Midbrain (tissue), 1 donor: Measurements from ENCODE around the gene CNTF.
"Not testable (repeated sequence)": the region's sequence is repeated elsewhere in the genome, so short reads cannot be mapped to it uniquely, and the experiment has no call there.

Experiments
- DNase-seq: peaks from one replicate; lab custom pipeline; 2025; lab: John Stamatoyannopoulos, UW

CNTF gene, protein sequence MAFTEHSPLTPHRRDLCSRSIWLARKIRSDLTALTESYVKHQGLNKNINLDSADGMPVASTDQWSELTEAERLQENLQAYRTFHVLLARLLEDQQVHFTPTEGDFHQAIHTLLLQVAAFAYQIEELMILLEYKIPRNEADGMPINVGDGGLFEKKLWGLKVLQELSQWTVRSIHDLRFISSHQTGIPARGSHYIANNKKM

GRCh38 chr11:58622344-58622743 is at the start of gene CNTF:
Gene CNTF, plus strand, starts transcription at chr11:58622665. Its CDS starts 88 bp downstream, at chr11:58622753.
- no peak for DNase-seq

GRCh38 chr11:58572906-58573305 is 49.6 kb upstream of the CNTF start:
- DNase-seq = not testable (repeated sequence)

- no peak for DNase-seq
These were observed 48.9 kb upstream of the CNTF start for GRCh38 chr11:58573451-58574104.

DNA sequence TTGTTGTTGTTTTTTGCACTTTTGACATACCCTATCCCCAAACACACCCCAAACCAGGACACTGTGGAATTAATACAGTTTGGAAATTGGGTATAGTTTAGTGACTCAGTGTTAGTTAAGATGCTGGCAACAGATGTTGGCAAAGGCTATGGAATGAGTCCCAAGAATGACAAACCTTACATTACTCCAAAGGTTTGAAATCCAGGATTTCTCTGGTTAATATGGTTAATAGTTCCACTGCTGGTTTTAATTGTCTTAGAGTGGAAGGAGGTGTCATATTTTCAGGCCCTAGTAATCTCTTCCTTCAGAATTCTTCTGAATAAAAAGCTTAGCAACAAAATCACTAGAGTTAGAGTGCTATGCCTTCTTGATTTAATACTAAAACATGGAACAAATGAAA is 47.6 kb upstream of the CNTF start:
- no peak for DNase-seq

DNA sequence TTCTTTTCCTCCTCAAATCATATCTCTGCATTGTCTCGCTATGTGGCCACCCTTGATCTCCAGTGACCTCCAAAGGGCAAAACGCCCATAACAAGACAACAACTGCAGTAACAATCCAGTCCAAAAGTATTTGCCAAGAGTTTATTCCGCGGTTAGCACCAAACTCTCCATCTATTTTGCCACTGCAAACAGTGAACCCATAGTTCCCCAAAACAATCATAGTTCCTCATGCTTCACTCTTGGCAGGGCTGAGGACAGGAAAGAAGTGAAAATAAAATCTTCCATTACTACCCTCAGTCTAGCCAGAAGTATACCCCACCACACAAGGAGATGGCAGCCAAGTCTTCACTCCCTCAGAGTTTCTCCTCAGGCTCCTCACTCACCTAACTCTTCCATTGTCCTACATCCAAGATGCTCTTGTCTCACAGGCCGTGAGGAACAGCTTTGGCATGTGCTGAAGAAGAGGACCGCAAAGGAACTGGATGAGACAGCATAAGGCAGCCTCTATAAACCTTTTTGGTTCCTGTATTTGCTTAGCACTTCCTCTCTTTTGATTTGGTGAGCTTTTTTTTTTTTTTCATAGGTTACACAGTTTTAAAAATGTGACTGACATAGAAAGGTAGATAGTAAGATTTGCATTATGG is 47.0 kb upstream of the CNTF start, which contains the start of gene LPXN:
Gene LPXN, minus strand, starts transcription at position 480 of the 644 bp plus-strand sequence. Its CDS starts 84 bp downstream, at position 396.
- peak; percentile 50 for DNase-seq

DNA sequence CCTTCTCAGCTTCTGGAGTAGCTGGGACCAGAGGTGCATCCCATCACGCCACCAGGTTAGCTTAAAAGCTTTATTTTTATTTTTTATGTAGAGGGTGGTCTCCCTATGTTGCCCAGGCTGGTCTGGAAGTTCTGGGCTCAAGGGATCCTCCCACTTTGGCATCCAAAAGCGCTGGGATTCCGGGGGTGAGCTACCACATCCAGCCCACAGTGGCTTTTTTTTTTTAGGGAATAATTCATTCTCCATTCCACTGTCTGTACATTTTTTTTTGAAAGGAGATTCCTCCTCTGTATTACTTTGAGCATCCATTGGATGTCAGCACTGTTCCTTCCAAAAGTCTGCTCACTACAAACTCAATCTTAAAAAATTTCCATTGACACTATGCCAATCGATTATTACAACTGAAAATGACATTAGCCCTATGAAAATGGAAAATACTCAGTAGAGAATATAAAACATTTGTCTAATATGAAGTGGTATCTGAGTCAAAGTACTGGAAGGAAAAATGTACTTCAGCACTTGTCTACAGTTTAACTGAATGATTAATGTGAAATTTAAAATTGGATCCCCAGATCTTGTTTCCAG is 45.5 kb upstream of the CNTF start:
- DNase-seq = peak; percentile 30

GRCh38 chr11:58577555-58578135 is 44.8 kb upstream of the CNTF start:
- peak; percentile 64 for DNase-seq

DNA sequence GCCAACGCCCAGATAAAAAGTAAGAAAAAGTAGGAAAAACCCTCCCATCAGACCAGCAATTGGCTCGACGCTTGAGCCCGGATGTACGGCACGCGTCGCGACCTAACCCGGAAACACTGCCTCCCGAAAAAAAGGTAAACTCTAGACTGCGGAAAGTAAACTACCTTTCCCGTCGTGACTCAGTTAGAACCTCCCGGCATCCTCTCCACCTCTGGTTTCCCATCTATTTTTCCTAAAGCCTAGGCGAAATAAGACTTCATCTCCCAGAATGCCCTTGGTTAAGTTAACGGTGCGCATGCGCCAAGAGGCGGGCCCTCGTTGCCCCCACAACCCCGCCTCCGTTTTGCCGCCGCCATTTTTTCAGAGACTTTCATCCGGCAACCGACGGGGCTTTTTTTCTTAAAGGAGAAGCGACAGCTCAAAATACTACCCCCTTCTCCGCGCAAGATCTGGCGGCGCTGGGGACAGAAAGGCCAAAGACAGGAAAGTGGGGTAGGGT is 44.3 kb upstream of the CNTF start:
- peak; percentile 98 for DNase-seq

GRCh38 chr11:58578635-58579191 is 43.8 kb upstream of the CNTF start, which contains the start of gene ZFP91:
Gene ZFP91, plus strand, starts transcription at chr11:58579063. Its CDS starts 219 bp downstream, at chr11:58579282.
- peak; percentile 98 for DNase-seq

- DNase-seq = peak; percentile 92
These were observed 43.0 kb upstream of the CNTF start for GRCh38 chr11:58579192-58580129.

DNA sequence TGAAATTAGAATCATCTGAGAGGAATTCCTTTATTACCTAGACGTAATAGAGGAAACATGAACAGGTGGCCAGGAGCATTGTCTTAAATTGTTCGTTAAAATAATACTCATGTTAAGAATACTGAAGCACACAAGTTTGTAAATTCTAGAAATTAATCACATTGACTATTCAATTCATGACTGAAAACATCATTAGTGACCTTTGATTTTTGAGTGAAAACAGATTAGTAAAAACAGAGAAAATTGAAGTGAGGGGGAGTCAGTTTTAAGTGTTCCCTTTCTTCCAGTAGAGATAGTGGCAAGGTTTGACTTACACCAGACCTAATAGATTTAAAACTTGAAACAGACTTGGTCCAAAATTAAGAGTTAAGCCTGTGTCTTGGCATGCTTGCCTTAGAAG is 42.2 kb upstream of the CNTF start:
- no peak for DNase-seq

DNA sequence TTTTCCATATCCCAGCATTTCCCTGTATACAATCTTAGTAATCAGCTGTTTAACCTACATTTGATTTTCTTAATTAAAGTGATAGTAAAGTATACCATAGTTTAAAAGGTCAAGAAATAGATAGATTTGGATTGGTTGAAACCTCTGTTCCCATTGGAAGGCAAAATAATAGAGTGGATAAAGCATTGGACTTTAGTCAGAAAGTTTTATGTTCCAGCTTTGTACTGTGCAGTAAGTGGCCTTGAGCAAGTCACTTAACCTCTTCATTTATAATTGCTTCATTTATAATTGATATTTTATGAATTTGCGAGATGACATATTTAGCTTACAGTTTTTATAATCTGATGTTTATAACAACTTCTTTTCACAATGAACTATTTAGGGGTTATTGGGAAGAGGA is 40.0 kb upstream of the CNTF start:
- no peak for DNase-seq

GRCh38 chr11:58586998-58587397 is 35.5 kb upstream of the CNTF start:
- DNase-seq = no peak

DNA sequence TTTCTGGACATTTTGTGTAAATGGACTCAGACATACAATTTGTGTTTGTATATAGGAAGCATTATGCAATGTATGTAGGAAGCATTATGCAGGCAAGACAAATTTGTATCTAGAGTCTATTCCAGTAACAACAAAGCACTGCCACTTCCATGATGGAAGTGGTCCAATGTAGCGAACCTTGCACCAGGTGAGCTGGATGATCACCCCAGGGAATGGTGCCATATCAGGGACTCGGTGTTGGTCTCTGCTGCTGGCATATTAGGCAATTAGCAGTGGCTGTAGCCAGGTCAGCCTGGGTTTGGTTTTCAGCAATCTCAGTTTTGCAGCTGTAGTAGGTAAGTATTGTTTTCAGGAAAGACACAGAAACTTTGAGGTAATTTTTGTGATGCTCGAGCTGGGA is 30.8 kb upstream of the CNTF start:
- no peak for DNase-seq

DNA sequence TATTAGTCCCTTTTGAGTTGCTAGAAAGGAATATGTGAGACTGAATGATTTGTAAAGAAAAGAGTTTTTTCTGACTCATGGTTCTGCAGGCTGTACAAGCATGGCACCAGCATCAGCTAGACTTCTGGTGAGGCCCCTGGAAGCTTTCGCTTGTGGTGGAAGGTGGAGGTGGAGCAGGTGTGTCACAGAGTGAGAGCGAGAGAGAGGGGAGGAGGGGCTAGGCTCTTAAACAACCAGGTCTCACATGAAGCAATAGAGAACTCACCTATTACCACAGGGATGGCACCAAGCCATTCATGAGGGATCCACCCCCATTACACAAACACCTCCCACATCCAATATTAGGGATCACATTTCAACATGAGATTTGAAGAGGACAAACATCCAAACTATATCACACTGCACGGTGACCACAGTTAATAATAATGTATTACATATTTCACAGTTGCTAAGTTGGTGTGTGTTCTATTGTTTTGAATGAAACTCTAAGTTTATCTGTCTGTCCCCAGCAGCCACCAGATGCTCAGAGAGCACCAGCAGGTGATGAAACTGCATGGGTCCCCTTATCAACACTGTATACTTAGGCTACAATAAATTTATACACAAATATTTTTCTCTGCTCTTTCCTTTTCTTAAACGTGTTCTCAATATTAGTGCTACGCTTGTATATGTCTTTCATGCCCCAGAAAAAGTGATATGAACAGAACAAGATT is 29.5 kb upstream of the CNTF start:
- no peak for DNase-seq

- no peak for DNase-seq
These were observed 27.6 kb upstream of the CNTF start for GRCh38 chr11:58594826-58595225.

GRCh38 chr11:58596621-58597020 is 25.8 kb upstream of the CNTF start:
- DNase-seq = no peak

GRCh38 chr11:58597486-58598144 is 24.9 kb upstream of the CNTF start:
- DNase-seq = no peak

- DNase-seq = no peak
These were observed 22.0 kb upstream of the CNTF start for GRCh38 chr11:58600510-58600909.
